HepG2 (cell line): ENCODE results near the gene MIX23.
"Not testable (repeated sequence)": the region's sequence is repeated elsewhere in the genome, so short reads cannot be mapped to it uniquely, and the experiment has no call there.

Experiments
- KDM5A ChIP-seq: fragments of 200-600 bp; sonication (generic); IDR thresholded peaks from 2 replicates; pipeline ENCODE4 v1.7.0; 2018; ENCODE audit warnings: antibody characterized with exemption, mild to moderate bottlenecking, low read length, borderline replicate concordance
- MYC ChIP-seq: sonication (generic); formaldehyde crosslinking; IDR thresholded peaks from 2 replicates; pipeline ENCODE4 v1.9.0; 2021; ENCODE audit warnings: missing genetic modification reagents, borderline replicate concordance
- POLR2A ChIP-seq, 2 experiments: IDR thresholded peaks; 2 replicates each; pipeline ENCODE4 v1.6.1; 2011; ENCODE audit warnings: low read depth in 2 of 2, low read length in 2 of 2, mild to moderate bottlenecking in 1 of 2, moderate library complexity in 1 of 2; ENCODE audit not compliant: insufficient read depth in 1 of 2
- SIN3B ChIP-seq: fragments of 150-350 bp; IDR thresholded peaks from 2 replicates; pipeline ENCODE4 v1.6.1; 2014; ENCODE audit warnings: low read length
- SMC3 ChIP-seq: IDR thresholded peaks from 2 replicates; pipeline ENCODE4 v1.6.1; 2011; ENCODE audit warnings: low read length, improper control_type of control experiment
- TP53 ChIP-seq: sonication (generic); formaldehyde crosslinking; conservative IDR thresholded peaks from 2 replicates; pipeline ENCODE4 v1.4.0; 2020; ENCODE audit warnings: missing genetic modification reagents

- not testable (repeated sequence) for TF ChIP-seq SIN3B; KDM5A; MYC (CRISPR knock-in tag); SMC3; TP53
- peak in 1 of 2 experiments; percentile 42; a peak in 1 of 4 replicates for TF ChIP-seq POLR2A (IDR thresholded peaks at IDR 0.05; ENCODE audit: insufficient read depth in 1 of 2, low read depth in 2 of 2, low read length in 2 of 2)
These were observed 17.3 kb downstream of the MIX23 start for GRCh38 chr3:122365582-122366378.
